NCI-H748 treated with DMSO at 0.1 percent for 48 hours (cell line): ENCODE results near the gene HMG20A.

Experiments
- DNase-seq: peaks from one replicate; lab custom pipeline; 2025; lab: John Stamatoyannopoulos, UW

HMG20A gene

GRCh38 chr15:77500989-77501388 is 80.3 kb downstream of the HMG20A start:
- DNase-seq = no peak

GRCh38 chr15:77502379-77503095 is 81.8 kb downstream of the HMG20A start:
- no peak for DNase-seq

- DNase-seq = no peak
Measured at GRCh38 chr15:77503240-77503639, 82.6 kb downstream of the HMG20A start.

- no peak for DNase-seq
Measured at GRCh38 chr15:77503764-77504163, 83.1 kb downstream of the HMG20A start.

- no peak for DNase-seq
Measured at GRCh38 chr15:77504306-77504705, 83.6 kb downstream of the HMG20A start.

GRCh38 chr15:77504871-77505270 is 84.2 kb downstream of the HMG20A start:
- DNase-seq = no peak

- DNase-seq = no peak
Measured at GRCh38 chr15:77505556-77505955, 84.9 kb downstream of the HMG20A start.

GRCh38 chr15:77506311-77507142 is 85.8 kb downstream of the HMG20A start:
- no peak for DNase-seq

GRCh38 chr15:77507143-77507897 is 86.6 kb downstream of the HMG20A start:
- no peak for DNase-seq

GRCh38 chr15:77507911-77508310 is 87.2 kb downstream of the HMG20A start:
- no peak for DNase-seq

- DNase-seq = no peak
Measured at GRCh38 chr15:77508541-77509243, 88.0 kb downstream of the HMG20A start.

GRCh38 chr15:77510066-77511057 is 89.7 kb downstream of the HMG20A start:
- no peak for DNase-seq

- DNase-seq = no peak
Measured at GRCh38 chr15:77511869-77512268, 91.2 kb downstream of the HMG20A start.

GRCh38 chr15:77513226-77513625 is 92.5 kb downstream of the HMG20A start:
- no peak for DNase-seq

- no peak for DNase-seq
Measured at GRCh38 chr15:77514641-77515402, 94.1 kb downstream of the HMG20A start.

GRCh38 chr15:77515613-77516012 is 94.9 kb downstream of the HMG20A start:
- DNase-seq = no peak

GRCh38 chr15:77516076-77516475 is 95.4 kb downstream of the HMG20A start:
- no peak for DNase-seq

GRCh38 chr15:77516786-77517185 is 96.1 kb downstream of the HMG20A start:
- DNase-seq = no peak

GRCh38 chr15:77517579-77517978 is 96.9 kb downstream of the HMG20A start:
- DNase-seq = no peak

GRCh38 chr15:77518458-77518857 is 97.8 kb downstream of the HMG20A start:
- DNase-seq = no peak
